Measurements from ENCODE around the gene IRF2BP2.

The IRF2BP2 gene

GRCh38 chr1:234559902-234560676, 49.9 kb downstream of the IRF2BP2 start:
- H3K4me3 ChIP-seq (ENCODE audit: low read depth, low read length): no peak overlapping the region

- no peak overlapping the region for H3K4me3 ChIP-seq (ENCODE audit: low read depth, low read length)
Measured at GRCh38 chr1:234559152-234559901, 50.7 kb downstream of the IRF2BP2 start.

- H3K4me3 ChIP-seq (ENCODE audit: low read depth, low read length): no peak overlapping the region
Measured at GRCh38 chr1:234558330-234558836, 51.6 kb downstream of the IRF2BP2 start.

- no peak overlapping the region for H3K4me3 ChIP-seq (ENCODE audit: low read depth, low read length)
Measured at GRCh38 chr1:234556245-234556943, 53.6 kb downstream of the IRF2BP2 start.

- no peak overlapping the region for H3K4me3 ChIP-seq (ENCODE audit: low read depth, low read length)
Measured at GRCh38 chr1:234555390-234556024, 54.5 kb downstream of the IRF2BP2 start.

- no peak overlapping the region for H3K4me3 ChIP-seq (ENCODE audit: low read depth, low read length)
Measured at GRCh38 chr1:234554698-234555311, 55.2 kb downstream of the IRF2BP2 start.

Measured in iPS-11a (cell line).